Neural cell (in vitro differentiated cells): ENCODE measurements around the gene ACP1. TPM values are rescaled to one million over a fixed set of nuclear protein-coding genes. Genes with fewer than 3 reads are reported as not detected.

Experiments
- H2AFZ ChIP-seq: fragments of 200-600, 300-800 bp; sonication (generic), shearing (Covaris generic); 2 replicates; pipeline ENCODE4 v1.6.0; 2014; ENCODE audit warnings: low read depth, mild to moderate bottlenecking, antibody characterized with exemption, low read length, moderate library complexity
- H3F3A ChIP-seq: fragments of 200-600 bp; shearing (Covaris generic); 2 replicates; pipeline ENCODE4 v1.6.1; 2016; ENCODE audit warnings: mild to moderate bottlenecking, moderate library complexity, mixed read lengths, antibody characterized with exemption, low read length; ENCODE audit not compliant: insufficient read depth, poor library complexity, severe bottlenecking
- H3K27ac ChIP-seq: fragments of 200-600, 300-800 bp; sonication (generic), shearing (Covaris generic); 2 replicates; pipeline ENCODE4 v1.5.1; 2014; ENCODE audit warnings: mild to moderate bottlenecking, low read length, moderate library complexity
- H3K27me3 ChIP-seq: fragments of 300-800, 200-600 bp; sonication (generic), shearing (Covaris generic); 2 replicates; pipeline ENCODE4 v1.6.0; 2014; ENCODE audit warnings: mild to moderate bottlenecking, low read depth, low read length, moderate library complexity; ENCODE audit not compliant: insufficient read depth
- H3K36me3 ChIP-seq: fragments of 300-800, 200-600 bp; sonication (generic), shearing (Covaris generic); 2 replicates; pipeline ENCODE4 v1.5.1; 2014; ENCODE audit warnings: mild to moderate bottlenecking, antibody characterized with exemption, low read length, moderate library complexity; ENCODE audit not compliant: insufficient read depth
- H3K4me2 ChIP-seq: fragments of 300-800, 200-600 bp; sonication (generic), shearing (Covaris generic); 2 replicates; pipeline ENCODE4 v1.6.0; 2014; ENCODE audit warnings: mild to moderate bottlenecking, low read length
- H3K4me3 ChIP-seq: fragments of 300-800, 200-600 bp; sonication (generic), shearing (Covaris generic); 2 replicates; pipeline ENCODE4 v1.5.1; 2014; ENCODE audit warnings: mild to moderate bottlenecking, low read length, moderate library complexity
- H3K79me2 ChIP-seq: fragments of 200-600 bp; shearing (Covaris generic); replicated peaks from 2 replicates; pipeline ENCODE4 v1.6.0; 2014; ENCODE audit warnings: mild to moderate bottlenecking, low read length, moderate library complexity; ENCODE audit not compliant: insufficient read depth
- H3K9ac ChIP-seq: fragments of 300-800, 200-600 bp; sonication (generic), shearing (Covaris generic); 2 replicates; pipeline ENCODE4 v1.6.1; 2016; ENCODE audit warnings: mild to moderate bottlenecking, low read length, mixed read lengths
- H3K9me2 ChIP-seq: fragments of 200-600 bp; shearing (Covaris generic); 2 replicates; pipeline ENCODE4 v1.6.1; 2016; ENCODE audit warnings: mild to moderate bottlenecking, low read length, mixed read lengths; ENCODE audit not compliant: insufficient read depth
- H3K9me3 ChIP-seq: fragments of 200-600, 300-800 bp; sonication (generic), shearing (Covaris generic); 2 replicates; pipeline ENCODE4 v1.6.1; 2016; ENCODE audit warnings: mild to moderate bottlenecking, mixed run types, low read length, moderate library complexity, mixed read lengths
- H4K20me1 ChIP-seq: fragments of 200-600 bp; shearing (Covaris generic); 2 replicates; pipeline ENCODE4 v1.6.1; 2016; ENCODE audit warnings: mild to moderate bottlenecking, mixed run types; ENCODE audit not compliant: insufficient read depth
- CTCF ChIP-seq: fragments of 450-650 bp; IDR thresholded peaks from 2 replicates; pipeline ENCODE4 v1.5.1; 2014; ENCODE audit warnings: antibody characterized with exemption, mild to moderate bottlenecking, moderate library complexity; ENCODE audit not compliant: poor library complexity, severe bottlenecking
- EP300 ChIP-seq: fragments of 450-650 bp; conservative IDR thresholded peaks from 2 replicates; pipeline ENCODE4 v1.6.1; 2014; ENCODE audit warnings: antibody characterized with exemption, mild to moderate bottlenecking, moderate library complexity; ENCODE audit not compliant: poor library complexity, severe bottlenecking
- EZH2 ChIP-seq: fragments of 200-600, 300-800 bp; shearing (Covaris generic), sonication (generic); IDR thresholded peaks from 2 replicates; pipeline ENCODE4 v1.6.1; 2014; ENCODE audit warnings: antibody characterized with exemption, low read length, borderline replicate concordance, mild to moderate bottlenecking; ENCODE audit not compliant: insufficient read depth, poor library complexity, severe bottlenecking
- MXI1 ChIP-seq: fragments of 450-650 bp; conservative IDR thresholded peaks from 2 replicates; pipeline ENCODE4 v1.6.1; 2014; ENCODE audit warnings: antibody characterized with exemption, mild to moderate bottlenecking; ENCODE audit not compliant: poor library complexity, severe bottlenecking
- POLR2AphosphoS5 ChIP-seq: IDR thresholded peaks from 2 replicates; pipeline ENCODE4 v1.6.1; 2012
- RAD21 ChIP-seq: fragments of 450-650 bp; conservative IDR thresholded peaks from 2 replicates; pipeline ENCODE4 v1.6.1; 2014; ENCODE audit warnings: antibody characterized with exemption, mild to moderate bottlenecking, moderate library complexity
- REST ChIP-seq: IDR thresholded peaks from 2 replicates; pipeline ENCODE4 v1.6.1; 2012; ENCODE audit warnings: borderline replicate concordance
- SMC3 ChIP-seq: fragments of 450-650 bp; conservative IDR thresholded peaks from 2 replicates; pipeline ENCODE4 v1.6.1; 2014; ENCODE audit warnings: antibody characterized with exemption, mild to moderate bottlenecking, moderate library complexity; ENCODE audit not compliant: poor library complexity
- TAF1 ChIP-seq: IDR thresholded peaks from 2 replicates; pipeline ENCODE4 v1.6.1; 2012; ENCODE audit warnings: low read depth
- polyA plus RNA-seq: library from polyadenylated mRNA; depleted of rRNA; stranded (reverse); fragments of >200 nt; gene quantifications from 2 replicates; pipeline ENCODE4 v1.2.3, GENCODE V29; 2014

ACP1 gene
- polyA plus RNA-seq, 1 donor from 2014 or later: 263 TPM

- Histone ChIP-seq H3F3A (peaks cover 2% of the 10 kb centered on the region), H3K4me3 (no peak overlapping the region), H3K9me2 (no peaks in the 10 kb centered on the region), H3K27ac (no peak overlapping the region), H3K9ac (no peak overlapping the region), H3K27me3 (peaks cover 55% of the 10 kb centered on the region), H3K4me2 (no peak overlapping the region), H2AFZ (no peak overlapping the region), H3K9me3 (no peaks in the 10 kb centered on the region), H3K36me3 (no peaks in the 10 kb centered on the region), H4K20me1 (no peaks in the 10 kb centered on the region), H3K79me2 (no peaks in the 10 kb centered on the region)
- TF ChIP-seq EP300 (no peak), MXI1 (no peak), RAD21 (no peak), CTCF (no peak), POLR2AphosphoS5 (no peak), EZH2 (no peak), TAF1 (no peak), SMC3 (no peak), REST (no peak)
These were observed 20.8 kb downstream of the ACP1 start for GRCh38 chr2:285531-285930.

- Histone ChIP-seq H3K27ac (no peak overlapping the region), H3K79me2 (no peaks in the 10 kb centered on the region), H3K9me3 (no peaks in the 10 kb centered on the region), H4K20me1 (no peaks in the 10 kb centered on the region), H3K4me3 (no peak overlapping the region), H3K9me2 (no peaks in the 10 kb centered on the region), H3K36me3 (no peaks in the 10 kb centered on the region), H3K9ac (no peak overlapping the region), H3K27me3 (peaks cover 60% of the 10 kb centered on the region), H3F3A (peaks cover 2% of the 10 kb centered on the region), H2AFZ (no peak overlapping the region), H3K4me2 (no peak overlapping the region)
- TF ChIP-seq TAF1 (no peak), CTCF (no peak), SMC3 (no peak), RAD21 (no peak), POLR2AphosphoS5 (no peak), MXI1 (no peak), EZH2 (no peak), REST (no peak), EP300 (no peak)
These were observed 21.3 kb downstream of the ACP1 start for GRCh38 chr2:286035-286434.
